ENCODE data around the gene VCAN.

Gene VCAN

GRCh38 chr5:83518319-83519061 lies 46.9 kb downstream of the VCAN start:
- no peak for DNase-seq (ENCODE audit: low read depth)
- no peak for TF ChIP-seq CTCF (IDR thresholded peaks at IDR 0.05; ENCODE audit: low read depth, low read length, missing control alignments)

GRCh38 chr5:83522446-83522845 lies 50.9 kb downstream of the VCAN start:
- DNase-seq (ENCODE audit: low read depth), result no peak

More at GRCh38 chr5:83518319-83519061, 46.9 kb downstream of the VCAN start:
- H3K4me3 ChIP-seq (ENCODE audit: low read depth, low read length), result no peak overlapping the region

DNA sequence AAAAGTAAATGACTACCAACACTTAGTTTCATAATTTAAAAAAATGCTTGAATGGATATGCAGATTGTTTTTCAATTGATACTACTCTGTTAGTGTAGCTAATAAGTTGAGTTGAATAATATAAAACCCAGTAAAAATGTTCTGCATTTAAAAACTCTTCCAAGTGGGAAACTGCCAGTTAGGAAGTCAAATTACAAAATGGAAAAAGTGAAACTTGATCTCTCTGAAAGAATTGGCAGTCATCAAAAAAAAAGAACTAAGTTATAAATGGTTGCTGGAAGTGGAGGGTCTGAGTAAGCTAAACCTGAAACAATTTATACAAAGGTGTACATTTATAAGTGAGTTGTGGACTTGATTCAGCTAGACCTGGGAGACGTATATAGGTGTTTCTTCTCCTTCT lies 52.4 kb downstream of the VCAN start:
- no peak overlapping the region for H3K4me3 ChIP-seq (ENCODE audit: low read depth, low read length)

More at GRCh38 chr5:83522446-83522845, 50.9 kb downstream of the VCAN start:
- TF ChIP-seq CTCF (IDR thresholded peaks at IDR 0.05; ENCODE audit: low read depth, low read length, missing control alignments), result no peak
- no peak overlapping the region for H3K4me3 ChIP-seq (ENCODE audit: low read depth, low read length)

GRCh38 chr5:83524345-83524744 lies 52.8 kb downstream of the VCAN start:
- no peak for DNase-seq (ENCODE audit: low read depth)
- H3K4me3 ChIP-seq (ENCODE audit: low read depth, low read length), result no peak overlapping the region
- TF ChIP-seq CTCF (IDR thresholded peaks at IDR 0.05; ENCODE audit: low read depth, low read length, missing control alignments), result no peak

More for the DNA sequence above, 52.4 kb downstream of the VCAN start:
- no peak for TF ChIP-seq CTCF (IDR thresholded peaks at IDR 0.05; ENCODE audit: low read depth, low read length, missing control alignments)
- no peak for DNase-seq (ENCODE audit: low read depth)

DNA sequence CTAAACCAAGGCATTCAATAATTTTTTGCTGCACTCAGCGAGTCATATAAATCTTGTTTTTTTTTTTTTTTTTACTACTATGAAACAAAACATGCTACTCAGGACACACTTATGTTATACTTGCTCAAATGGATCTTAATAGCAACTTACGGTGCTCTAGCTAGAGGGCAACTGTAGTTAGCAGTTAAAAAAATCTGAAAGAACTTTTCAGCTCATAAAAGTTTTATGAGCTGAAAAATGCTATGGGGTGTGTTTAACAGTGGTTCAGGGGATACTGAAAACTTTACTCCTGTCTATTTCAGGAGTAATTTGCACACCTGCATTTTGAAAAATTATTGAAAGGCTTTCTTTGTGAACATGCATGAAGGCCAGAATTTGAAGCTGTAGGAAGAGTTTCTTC lies 53.4 kb downstream of the VCAN start:
- H3K4me3 ChIP-seq (ENCODE audit: low read depth, low read length), result no peak overlapping the region
- DNase-seq (ENCODE audit: low read depth), result no peak
- TF ChIP-seq CTCF (IDR thresholded peaks at IDR 0.05; ENCODE audit: low read depth, low read length, missing control alignments), result no peak

GRCh38 chr5:83526289-83526688 lies 54.7 kb downstream of the VCAN start:
- no peak for TF ChIP-seq CTCF (IDR thresholded peaks at IDR 0.05; ENCODE audit: low read depth, low read length, missing control alignments)
- DNase-seq (ENCODE audit: low read depth), result no peak

DNA sequence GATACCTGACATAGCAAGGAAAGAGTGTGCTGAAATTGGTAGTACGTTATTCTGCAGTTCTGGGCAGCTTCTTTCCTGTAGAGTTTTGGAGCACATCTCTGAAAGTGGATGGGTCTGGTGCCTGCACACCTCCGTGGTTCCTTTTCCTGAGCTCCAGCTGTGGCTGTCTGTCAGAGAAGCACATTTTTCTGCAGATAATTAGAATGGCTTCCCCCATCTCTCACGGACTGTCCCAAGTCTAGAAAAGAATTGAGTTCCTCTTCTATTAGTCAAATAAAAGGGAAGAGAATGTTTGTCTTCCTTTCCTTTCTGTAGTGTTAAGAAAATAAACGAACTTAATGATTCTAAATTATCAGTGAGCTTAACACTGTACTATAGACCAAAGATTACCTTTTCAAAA lies 55.7 kb downstream of the VCAN start:
- TF ChIP-seq CTCF (IDR thresholded peaks at IDR 0.05; ENCODE audit: low read depth, low read length, missing control alignments), result no peak
- H3K4me3 ChIP-seq (ENCODE audit: low read depth, low read length), result no peak overlapping the region
- DNase-seq (ENCODE audit: low read depth), result no peak

More at GRCh38 chr5:83526289-83526688, 54.7 kb downstream of the VCAN start:
- no peak overlapping the region for H3K4me3 ChIP-seq (ENCODE audit: low read depth, low read length)
